ENCODE measurements around the gene TMEM255B.

Gene TMEM255B

GRCh38 chr13:113768018-113768905 lies 9.2 kb downstream of the TMEM255B start:
- no peak for DNase-seq (ENCODE audit: low spot score)

GRCh38 chr13:113769106-113769505 lies 10.1 kb downstream of the TMEM255B start:
- DNase-seq (ENCODE audit: low spot score), result no peak

GRCh38 chr13:113769881-113770280 lies 10.9 kb downstream of the TMEM255B start:
- no peak for DNase-seq (ENCODE audit: low spot score)

DNA sequence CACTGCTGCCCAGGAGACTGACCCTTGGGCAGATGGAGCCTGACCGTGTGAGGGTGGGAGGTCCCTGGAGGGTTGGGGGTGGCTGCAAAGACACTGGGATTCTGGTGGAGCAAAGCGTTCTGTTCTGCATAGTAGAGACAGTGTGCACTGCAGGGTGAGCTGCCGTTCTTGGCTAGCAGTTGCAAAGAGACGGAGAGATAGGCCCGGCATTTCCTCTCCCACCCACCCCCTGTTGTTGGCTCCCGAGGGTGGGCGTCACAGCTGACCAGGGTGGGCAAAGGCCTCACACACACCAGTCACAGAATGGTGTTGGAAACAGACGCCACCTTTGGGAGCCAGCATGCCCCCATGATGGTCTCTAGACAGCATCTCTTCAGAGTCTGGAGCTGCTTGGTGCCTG lies 11.4 kb downstream of the TMEM255B start:
- DNase-seq (ENCODE audit: low spot score), result no peak

DNA sequence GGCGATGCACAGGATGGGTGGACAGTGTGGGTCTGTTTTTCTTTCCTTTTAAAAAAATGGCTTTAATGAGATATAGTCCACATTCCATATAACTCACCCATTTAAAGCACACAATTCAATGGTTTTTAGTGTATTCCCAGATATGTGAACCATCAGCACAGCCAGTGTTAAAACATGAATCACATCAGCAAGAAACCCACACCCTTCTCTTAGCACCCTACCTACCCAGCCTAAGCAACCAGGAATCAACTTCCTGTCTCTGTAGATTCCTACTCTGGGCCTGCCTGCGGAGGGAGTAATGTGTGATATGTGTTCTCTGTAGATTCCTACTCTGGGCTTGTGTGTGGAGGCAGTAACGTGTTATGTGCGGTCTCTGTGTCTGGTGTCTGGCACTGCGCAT lies 11.9 kb downstream of the TMEM255B start:
- no peak for DNase-seq (ENCODE audit: low spot score)

DNA sequence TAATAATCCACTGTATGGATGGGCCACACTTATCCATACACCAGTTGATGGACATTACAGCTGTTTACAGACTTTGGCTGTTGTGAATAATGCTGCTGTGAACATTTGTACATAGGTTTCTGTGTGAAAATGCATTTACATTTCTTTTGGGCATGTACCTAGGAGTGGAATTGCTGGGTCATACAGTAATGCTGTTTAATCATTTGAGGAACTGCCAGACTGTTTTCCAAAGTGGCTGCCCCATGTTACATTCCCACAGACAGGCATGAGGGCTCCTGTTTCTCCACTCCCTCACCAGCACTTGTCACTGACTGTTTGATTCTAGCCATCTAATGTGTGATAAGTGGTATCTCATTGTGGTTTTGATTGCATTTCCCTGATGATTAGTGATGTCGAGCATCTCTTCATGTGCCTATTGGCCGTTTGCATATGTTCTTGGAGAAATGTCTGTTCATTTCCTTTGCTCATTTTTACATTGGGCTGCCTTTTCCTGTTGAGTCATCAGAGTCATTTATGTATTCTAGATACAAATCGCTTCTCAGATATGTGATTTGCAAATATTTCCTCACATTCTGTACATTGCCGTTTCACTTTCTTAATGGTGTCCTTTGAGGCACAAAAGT lies 12.8 kb downstream of the TMEM255B start:
- DNase-seq (ENCODE audit: low spot score), result no peak

DNA sequence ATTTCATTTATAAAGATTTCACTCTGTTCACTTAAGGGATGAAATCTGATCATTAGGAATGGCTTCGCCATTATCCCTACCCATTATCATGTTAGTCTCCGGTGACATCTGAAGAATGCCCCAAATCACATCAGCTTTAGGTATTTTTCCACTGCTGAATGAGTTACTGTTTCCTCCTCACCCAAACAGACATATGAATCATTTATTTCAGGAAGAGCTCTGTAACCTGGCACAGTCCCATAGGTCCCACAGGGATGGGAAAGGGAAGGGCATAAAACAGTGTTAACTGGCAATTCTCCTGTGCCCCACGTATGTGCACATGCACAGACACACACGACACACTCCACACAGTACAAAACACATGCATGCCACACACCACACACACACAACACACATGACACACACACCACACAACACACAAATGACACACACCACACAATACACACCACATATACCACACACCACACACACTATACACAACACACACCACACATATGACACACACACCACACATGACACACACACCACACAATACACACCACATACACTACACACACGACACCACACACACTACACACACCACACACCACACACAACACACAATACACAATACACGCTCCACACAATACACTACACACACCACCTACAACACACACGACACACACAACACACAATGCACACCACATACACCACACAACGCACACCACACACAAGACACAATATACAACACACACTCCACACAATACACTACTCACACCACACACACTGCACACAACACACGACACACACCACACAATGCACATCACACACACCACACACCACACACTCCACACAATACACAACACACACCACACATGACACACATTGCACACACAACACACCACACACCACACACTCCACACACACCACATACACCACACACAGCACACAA lies 15.4 kb downstream of the TMEM255B start:
- no peak for DNase-seq (ENCODE audit: low spot score)

DNA sequence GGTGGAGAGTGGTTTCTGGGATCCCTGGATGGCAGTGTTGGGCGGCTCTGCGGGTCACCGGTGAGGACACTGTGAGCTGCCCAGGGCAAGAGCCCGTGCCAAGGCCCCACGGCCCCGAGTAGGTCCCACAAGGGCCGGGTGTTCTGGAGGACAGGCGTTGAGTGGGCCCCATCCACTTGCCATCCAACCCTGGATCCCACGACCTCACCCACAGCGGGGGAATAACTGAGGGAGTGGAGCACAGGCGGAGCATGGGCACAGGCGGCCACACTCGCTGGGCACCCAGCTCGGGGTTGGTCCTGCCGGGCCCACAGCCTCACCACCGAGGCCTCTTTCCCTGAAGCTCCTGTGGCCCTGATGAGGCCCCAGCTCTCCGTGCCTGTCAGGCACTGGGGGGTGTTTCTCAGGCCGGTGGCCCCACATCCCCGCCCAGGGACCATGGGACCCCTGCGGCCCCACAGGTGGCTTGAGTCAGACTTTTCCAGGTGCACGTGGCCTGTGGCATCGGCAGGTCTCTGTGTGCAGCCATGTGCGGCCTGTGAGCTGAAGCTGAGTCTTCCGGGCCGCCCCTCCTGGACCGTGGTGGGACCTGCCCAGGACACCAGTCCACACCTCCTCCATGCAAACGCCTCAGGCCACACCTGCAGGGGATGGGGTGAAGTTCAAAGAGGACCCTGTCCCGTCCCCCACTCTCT lies 16.6 kb downstream of the TMEM255B start:
- DNase-seq (ENCODE audit: low spot score), result no peak

- no peak for DNase-seq (ENCODE audit: low spot score)
These were observed 17.5 kb downstream of the TMEM255B start for GRCh38 chr13:113776231-113777125.

- DNase-seq (ENCODE audit: low spot score), result no peak
These were observed 18.6 kb downstream of the TMEM255B start for GRCh38 chr13:113777311-113778260.

DNA sequence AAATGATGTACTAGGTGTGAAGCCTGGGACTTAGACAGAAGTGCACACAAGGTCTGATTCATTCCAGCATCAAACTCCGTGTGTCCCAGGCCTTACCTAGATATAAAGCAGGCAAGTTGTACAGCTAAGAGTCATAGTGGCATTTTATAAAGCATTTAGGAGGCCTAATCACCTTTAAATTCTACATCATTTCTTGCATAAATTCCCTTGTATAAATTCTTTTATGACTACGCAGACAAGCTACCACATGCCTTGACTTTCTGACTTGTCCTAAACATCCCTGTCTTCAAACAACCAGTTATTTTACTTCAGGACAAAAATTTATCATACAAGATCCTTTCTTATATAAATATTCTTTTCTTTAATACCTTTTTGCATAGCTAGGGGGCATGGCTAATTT lies 22.5 kb downstream of the TMEM255B start:
- no peak for DNase-seq (ENCODE audit: low spot score)

GRCh38 chr13:113782472-113782871 lies 23.4 kb downstream of the TMEM255B start:
- DNase-seq (ENCODE audit: low spot score), result no peak

DNA sequence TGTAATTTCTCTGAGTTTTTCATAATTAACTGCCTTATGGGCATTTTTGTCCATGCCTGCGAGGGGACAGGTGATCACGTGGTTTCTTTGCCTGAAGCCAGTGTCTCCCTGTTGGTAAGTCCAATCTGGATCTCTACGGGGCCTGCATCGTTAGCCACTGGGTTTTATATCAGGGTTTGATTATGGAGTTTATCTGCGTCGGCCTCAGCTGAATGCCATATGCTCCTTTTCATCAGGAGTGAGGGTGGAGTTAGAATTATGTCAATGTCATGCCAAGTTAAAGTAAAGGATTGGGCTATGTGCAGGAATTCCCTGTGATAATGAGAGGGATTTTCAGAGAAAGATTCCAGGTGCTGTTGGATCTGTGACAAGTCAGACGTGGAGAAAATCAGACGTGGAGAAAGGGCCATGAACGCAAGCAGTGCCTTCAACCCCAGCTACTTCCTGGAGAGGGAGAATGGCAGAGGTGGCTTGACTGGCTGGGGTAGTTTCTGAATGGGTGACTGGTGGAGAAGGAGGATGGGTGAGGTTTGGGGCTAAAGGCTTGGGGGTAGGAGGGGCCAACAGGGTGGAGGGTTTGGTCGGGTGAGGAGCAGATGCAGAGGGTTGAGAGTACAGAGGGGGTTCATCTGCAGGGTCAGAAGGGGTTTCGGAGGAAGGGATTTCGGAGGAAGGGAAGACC lies 24.3 kb downstream of the TMEM255B start:
- DNase-seq (ENCODE audit: low spot score), result no peak

DNA sequence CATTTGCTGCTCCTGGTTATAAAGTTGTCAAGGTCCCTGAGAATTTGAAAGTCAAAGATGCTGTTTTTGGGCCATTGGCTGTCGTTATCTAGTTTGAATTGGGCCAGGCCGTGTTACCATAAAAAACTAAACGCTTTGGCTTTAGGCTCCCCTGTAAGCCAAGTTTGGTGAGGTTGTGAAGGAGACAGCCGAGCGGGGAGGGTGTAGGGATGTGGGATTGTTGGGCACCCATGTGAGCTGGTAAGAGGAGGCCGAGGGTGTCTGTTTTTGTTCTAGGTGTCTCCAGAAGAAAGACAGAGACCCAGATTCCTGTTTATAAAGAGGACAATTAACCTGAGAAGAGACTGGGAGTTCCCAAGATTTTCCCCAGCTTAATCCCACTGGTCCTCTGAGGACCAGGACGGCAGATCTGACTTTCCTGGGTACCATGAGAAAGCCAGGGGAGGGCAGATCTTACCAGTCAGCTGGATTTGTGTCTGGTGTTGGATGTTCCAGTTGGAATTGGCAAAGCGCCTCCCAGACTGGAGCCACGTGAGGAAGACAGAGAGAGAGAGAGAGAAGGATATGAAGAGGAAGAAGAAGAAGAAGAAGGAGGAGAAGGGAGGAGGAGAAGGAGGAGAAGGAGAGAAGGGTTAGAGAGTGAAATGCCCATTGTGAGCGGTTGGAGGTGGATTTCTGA lies 25.1 kb downstream of the TMEM255B start:
- DNase-seq (ENCODE audit: low spot score), result no peak

GRCh38 chr13:113784645-113785024 lies 25.6 kb downstream of the TMEM255B start:
- no peak for DNase-seq (ENCODE audit: low spot score)

- no peak for DNase-seq (ENCODE audit: low spot score)
These were observed 26.3 kb downstream of the TMEM255B start for GRCh38 chr13:113785051-113786010.

DNA sequence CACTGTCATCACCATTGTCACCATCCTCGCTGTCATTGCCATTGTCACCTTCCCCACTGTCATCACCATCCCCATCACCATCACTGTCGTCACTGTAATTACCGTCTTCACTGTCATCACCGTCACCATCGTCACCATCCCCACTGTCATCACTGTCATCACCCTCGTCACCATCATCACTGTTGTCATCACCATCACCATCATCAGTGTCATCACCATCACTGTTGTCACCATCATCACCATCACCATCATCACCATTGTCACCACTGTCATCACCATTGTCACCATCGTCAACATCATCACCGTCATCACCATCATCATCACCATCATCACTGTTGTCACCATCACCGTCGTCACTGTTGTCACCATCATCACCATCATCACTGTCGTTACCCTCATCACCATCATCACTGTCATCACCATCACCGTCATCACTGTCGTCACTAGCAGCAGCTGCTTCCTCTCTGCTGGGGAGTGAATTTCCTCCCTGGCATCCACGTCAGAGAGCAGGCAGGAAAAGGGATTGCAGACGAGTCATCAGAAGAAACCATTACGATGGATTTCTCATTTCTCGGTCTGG lies 27.3 kb downstream of the TMEM255B start:
- DNase-seq (ENCODE audit: low spot score), result no peak

Measured in NAMALWA (cell line).